Liver (tissue), 3 donors: ENCODE data around the gene DPYSL4.

Experiments
- ATF3 ChIP-seq: IDR thresholded peaks from 2 replicates; pipeline ENCODE4 v1.6.1; 2016; ENCODE audit warnings: antibody characterized with exemption
- CTCF ChIP-seq: fragments of 150-350 bp; IDR thresholded peaks from 2 replicates; pipeline ENCODE4 v1.5.1; 2017; ENCODE audit warnings: improper control_type of control experiment, low read depth, low read length; ENCODE audit not compliant: missing input control
- REST ChIP-seq: IDR thresholded peaks from 2 replicates; pipeline ENCODE4 v1.6.1; 2016; ENCODE audit warnings: antibody characterized with exemption, mild to moderate bottlenecking
- SP1 ChIP-seq: IDR thresholded peaks from 2 replicates; pipeline ENCODE4 v1.6.1; 2018; ENCODE audit warnings: antibody characterized with exemption, mild to moderate bottlenecking
- ZBTB33 ChIP-seq: IDR thresholded peaks from 2 replicates; pipeline ENCODE4 v1.6.1; 2016; ENCODE audit warnings: antibody characterized with exemption
- donor health status: healthy.
- donor health status: healthy.

GRCh38 chr10:132245056-132245455 is 58.3 kb downstream of the DPYSL4 start:
- TF ChIP-seq SP1 = no peak
- no peak for TF ChIP-seq REST
- TF ChIP-seq ZBTB33 = no peak
- no peak for TF ChIP-seq CTCF
- TF ChIP-seq ATF3 = no peak
